NB4 (cell line): ENCODE results near the gene ZDHHC1.

Source experiments
- MYC ChIP-seq: IDR thresholded peaks from 2 replicates; pipeline ENCODE4 v1.6.1; 2011; ENCODE audit warnings: low read depth, low read length
- TF ChIP-seq, protein P1 (sequence below): IDR thresholded peaks from one replicate; pipeline ENCODE4 v1.5.1; 2012; ENCODE audit warnings: low read depth, low read length

DNA sequence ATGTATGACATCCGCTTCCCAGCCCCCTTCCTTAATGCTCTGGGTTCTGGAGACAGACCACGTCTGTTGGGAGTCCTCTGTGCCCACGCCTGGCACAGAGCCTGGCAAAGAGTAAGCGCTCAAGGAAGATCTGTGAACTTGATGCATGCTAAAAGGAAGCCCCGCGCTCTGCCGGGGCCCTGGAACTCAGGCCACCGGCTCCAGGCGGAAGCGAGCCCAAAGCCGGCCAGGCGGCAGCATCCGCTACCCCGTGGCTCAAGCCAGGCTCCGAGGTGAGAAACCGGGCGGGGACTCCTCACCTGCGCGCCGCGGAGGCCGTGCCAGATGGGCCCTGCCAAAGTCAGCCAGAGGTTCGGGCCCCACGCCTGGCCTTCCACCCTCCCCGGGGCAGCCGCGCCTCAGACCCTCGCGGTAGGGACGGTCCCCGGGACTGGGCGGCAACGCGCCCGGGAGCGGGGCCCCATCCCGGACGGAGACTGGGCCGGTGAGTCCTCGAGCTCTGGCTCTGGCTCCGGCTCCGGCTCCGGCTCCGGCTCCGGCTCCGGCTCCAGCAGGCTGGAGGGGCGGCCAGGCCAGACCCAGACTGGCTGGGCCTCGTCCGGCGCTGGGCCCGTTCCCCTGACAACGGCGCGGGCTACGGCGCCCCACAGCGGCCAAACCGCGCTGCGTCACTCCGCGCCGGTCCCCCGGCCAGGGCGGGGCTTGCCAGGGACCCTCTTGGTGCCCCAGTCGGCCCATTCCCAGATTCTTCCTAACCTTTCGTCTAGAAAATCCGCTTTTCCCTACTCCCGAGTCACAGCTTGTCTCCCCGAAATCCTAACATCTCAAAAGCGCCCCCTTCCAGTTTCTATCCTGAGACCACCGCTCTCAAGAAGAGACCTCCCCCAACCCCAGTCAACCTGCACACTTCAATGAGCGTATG lies at the start of gene ZDHHC1:
- TF ChIP-seq, protein P1, sequence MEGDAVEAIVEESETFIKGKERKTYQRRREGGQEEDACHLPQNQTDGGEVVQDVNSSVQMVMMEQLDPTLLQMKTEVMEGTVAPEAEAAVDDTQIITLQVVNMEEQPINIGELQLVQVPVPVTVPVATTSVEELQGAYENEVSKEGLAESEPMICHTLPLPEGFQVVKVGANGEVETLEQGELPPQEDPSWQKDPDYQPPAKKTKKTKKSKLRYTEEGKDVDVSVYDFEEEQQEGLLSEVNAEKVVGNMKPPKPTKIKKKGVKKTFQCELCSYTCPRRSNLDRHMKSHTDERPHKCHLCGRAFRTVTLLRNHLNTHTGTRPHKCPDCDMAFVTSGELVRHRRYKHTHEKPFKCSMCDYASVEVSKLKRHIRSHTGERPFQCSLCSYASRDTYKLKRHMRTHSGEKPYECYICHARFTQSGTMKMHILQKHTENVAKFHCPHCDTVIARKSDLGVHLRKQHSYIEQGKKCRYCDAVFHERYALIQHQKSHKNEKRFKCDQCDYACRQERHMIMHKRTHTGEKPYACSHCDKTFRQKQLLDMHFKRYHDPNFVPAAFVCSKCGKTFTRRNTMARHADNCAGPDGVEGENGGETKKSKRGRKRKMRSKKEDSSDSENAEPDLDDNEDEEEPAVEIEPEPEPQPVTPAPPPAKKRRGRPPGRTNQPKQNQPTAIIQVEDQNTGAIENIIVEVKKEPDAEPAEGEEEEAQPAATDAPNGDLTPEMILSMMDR = peak; percentile 27
- no peak for TF ChIP-seq MYC
